HG02938 (cell line): ENCODE measurements around the gene ZNF394.
"Not testable (repeated sequence)": the region's sequence is repeated elsewhere in the genome, so short reads cannot be mapped to it uniquely, and the experiment has no call there.

Source experiments
- ATAC-seq: cut with Tn5 transposase; IDR thresholded peaks from one replicate; pipeline ENCODE4 v1.9.1; 2021; ENCODE audit warnings: mild to moderate bottlenecking, moderate library complexity; ENCODE audit not compliant: unreplicated experiment

The ZNF394 gene

GRCh38 chr7:99499721-99500636 lies at the start of gene ZNF394:
TSS of gene ZNF394 (minus strand) at chr7:99500281. CDS start at chr7:99500093, 188 bp downstream.
- ATAC-seq: no peak

DNA sequence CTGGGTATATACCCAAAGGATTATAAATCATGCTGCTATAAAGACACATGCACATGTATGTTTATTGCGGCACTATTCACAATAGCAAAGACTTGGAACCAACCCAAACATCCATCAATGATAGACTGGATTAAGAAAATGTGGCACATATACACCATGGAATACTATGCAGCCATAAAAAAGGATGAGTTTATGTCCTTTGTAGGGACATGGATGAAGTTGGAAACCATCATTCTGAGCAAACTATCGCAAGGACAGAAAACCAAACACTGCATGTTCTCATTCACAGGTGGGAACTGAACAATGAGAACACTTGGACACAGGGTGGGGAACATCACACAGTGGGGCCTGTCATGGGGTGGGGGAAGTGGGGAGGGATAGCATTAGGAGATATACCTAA lies 49.5 kb upstream of the ZNF394 start:
- ATAC-seq: not testable (repeated sequence)

DNA sequence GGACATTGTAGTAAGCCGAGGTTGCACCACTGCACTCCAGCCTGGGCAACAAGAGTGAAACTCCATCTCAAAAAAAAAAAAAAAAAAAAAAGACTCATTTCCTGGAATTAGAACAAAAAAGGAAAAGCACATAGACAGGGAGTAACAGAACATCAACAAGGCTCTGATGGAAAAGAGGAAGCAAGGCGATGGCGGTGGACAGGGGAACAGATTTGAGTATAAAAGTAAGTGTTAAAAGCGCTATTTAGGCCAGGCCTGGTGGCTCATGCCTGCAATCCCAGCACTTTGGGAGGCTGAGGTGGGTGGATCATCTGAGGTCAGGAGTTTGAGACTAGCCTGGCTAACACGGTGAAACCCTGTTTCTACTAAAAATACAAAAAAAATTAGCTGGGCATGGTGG lies 45.2 kb upstream of the ZNF394 start:
- ATAC-seq: not testable (repeated sequence)

DNA sequence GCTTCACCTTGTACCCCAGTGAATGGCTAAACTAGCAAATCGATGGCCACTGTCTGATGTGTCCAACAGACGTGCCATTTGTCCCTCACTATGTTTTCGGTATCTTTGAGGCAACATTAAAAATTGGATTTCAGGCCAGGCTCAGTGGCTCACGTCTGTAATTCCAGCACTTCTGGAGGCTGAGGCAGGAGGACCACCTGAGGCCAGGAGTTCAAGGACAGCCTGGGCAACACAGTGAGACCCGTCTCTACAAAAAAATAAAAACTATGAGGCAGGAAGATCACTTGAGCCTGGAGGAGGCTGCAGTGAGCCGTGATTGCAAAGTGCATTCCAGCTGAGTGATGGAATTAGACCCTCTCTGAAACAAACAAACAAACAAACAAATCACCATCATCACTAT lies 43.8 kb upstream of the ZNF394 start:
- ATAC-seq: no peak

GRCh38 chr7:99543081-99543671 lies 43.1 kb upstream of the ZNF394 start:
- no peak for ATAC-seq

DNA sequence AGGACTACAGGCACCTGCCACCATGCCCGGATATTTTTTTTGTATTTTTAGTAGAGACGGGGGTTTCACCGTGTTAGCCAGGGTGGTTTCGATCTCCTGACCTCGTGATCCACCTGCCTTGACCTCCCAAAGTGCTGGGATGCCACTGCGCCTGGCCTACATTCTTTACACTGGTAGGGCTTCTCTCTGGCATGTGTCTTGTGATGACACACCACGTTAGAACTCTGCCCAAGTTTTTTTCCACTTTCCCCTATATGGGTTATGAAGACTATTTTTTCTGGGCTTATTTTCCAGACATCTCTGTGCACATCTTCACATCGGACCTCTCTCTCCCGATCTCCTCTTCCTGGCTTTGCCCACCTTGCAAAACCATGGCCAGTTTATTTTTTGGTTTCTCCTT lies 41.1 kb upstream of the ZNF394 start:
- ATAC-seq: no peak

- no peak for ATAC-seq
Measured at GRCh38 chr7:99540542-99540941, 40.5 kb upstream of the ZNF394 start.

DNA sequence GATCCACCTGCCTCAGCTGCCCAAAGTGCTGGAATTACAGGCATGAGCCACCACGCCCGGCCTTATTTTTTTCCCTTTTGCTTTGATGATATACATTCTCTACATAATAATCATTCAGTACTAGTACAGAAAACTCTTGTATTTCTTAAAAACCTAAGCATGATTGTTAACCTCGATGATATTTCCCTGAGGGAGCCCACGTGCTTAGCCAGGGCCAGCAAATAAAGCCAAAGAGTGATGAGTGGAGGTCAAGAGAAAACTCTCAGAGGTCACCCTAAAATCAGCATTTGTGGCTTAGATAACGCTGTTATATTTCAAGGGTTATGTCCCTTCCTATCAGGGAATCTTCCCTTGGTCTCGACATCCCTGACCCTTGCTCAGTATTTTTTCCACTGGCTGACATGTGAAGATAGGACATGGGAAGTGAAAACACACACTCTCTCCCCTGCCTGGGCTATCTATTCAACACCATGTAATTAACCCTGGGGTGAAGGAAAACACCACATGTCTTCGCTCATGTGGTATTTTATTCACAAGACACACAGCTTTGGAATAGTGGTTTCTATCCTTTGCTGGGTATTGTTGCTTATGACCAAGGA lies 39.2 kb upstream of the ZNF394 start:
- no peak for ATAC-seq

DNA sequence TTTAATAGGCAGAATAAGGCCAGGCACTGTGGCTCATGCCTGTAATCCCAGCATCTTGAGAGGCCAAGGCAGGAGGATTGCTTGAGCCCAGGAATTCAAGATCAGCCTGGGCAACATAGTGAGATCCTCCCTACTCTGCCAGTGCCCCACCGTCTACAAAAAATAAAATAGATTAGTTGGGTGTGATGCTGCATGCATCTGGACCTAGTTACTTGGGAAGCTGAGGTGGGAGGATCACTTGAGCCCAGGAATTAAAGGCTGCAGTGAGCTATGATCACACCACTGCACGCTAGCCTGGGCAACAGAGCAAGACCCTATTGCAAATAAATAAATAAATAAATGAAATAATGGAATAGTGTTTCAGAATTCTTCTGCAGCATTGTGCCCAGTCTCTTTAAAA lies 35.6 kb upstream of the ZNF394 start:
- ATAC-seq: no peak

- no peak for ATAC-seq
Measured at GRCh38 chr7:99531354-99531765, 31.3 kb upstream of the ZNF394 start.

GRCh38 chr7:99525713-99526440 lies 25.8 kb upstream of the ZNF394 start:
- no peak for ATAC-seq

- no peak for ATAC-seq
Measured at GRCh38 chr7:99521399-99521798, 21.3 kb upstream of the ZNF394 start.

DNA sequence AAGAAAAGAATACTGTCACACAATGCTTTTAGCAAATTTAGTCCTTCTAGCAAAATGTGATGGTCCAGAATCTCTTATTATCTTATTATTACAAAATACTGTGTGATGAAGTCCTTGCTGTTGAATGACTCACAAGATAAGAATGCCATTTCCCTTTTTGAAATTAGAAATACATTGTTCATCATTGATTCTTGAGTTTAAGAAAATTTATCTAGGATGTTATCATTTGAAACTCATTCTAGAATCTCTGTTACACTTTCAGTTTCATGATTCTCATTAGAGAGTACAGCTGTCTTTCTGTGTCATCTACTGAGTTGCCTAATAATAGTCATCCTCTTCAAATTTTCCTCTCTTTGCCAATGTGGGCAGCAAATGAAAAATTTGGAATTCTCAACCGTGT lies 14.0 kb upstream of the ZNF394 start:
- no peak for ATAC-seq

GRCh38 chr7:99505324-99505662 lies 5.2 kb upstream of the ZNF394 start:
- no peak for ATAC-seq

DNA sequence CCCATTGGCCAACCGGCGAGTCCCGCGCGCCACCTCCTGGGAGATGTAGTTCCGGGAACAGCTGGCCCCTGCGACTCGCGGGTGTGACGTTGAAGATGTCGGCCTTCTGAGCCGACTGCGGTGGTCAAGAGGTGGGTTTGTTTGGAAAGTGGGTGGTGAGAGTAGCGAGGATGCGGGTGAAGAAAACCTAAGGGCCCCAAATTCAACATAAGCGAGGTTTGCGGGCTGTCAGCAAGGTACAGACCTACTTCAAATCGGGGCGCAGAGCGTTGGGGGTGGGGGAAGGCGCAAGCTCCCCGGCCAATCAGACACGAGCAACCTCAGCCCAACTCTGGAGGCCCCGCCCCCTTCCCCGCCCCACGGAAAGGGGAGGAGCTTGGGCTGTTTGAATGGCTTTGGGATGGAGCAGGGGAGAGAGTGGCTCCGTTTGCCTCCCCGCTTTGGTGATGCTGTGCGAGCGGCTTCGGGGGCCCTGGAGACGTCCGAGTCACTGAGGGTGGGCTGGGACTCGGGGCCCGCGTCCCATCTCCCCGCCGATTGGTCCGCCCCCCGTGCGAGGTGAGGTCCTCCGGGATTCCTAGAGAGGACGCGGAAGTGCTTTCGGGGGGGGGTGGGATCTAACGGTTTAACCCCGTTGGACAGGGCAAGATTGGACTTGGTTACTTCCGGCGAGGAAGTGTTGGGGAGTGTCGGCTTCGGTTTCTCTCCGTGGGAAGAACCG lies 4.7 kb upstream of the ZNF394 start, which contains the start of gene ZKSCAN5:
TSS of gene ZKSCAN5 (plus strand) at position 60 of the 721 bp plus-strand sequence. CDS start 1,383 bp downstream, outside the sequence.
- peak; percentile 81 for ATAC-seq

GRCh38 chr7:99504281-99504602 lies 4.2 kb upstream of the ZNF394 start:
- no peak for ATAC-seq

- ATAC-seq: not testable (repeated sequence)
Measured at GRCh38 chr7:99501236-99501635, 1.2 kb upstream of the ZNF394 start.

GRCh38 chr7:99500637-99501009 lies 542 bp upstream of the ZNF394 start:
- no peak for ATAC-seq

DNA sequence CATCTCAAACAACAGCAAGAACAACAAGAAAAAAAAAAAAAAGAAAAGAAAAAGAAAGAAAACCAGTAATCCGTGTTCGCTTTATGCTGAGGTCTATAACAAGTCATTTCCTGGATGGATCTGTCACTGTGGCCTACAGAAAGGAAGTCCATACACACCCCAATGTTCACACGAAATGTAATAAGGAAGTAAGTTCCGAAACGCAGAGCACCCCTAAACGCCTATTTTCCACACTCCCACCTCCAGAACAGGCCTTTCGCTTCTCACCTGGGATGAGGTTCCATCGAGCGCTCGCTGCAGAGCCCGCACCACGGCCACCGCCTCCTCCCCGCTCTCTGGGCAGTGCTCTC lies 735 bp downstream of the ZNF394 start:
- ATAC-seq: no peak

DNA sequence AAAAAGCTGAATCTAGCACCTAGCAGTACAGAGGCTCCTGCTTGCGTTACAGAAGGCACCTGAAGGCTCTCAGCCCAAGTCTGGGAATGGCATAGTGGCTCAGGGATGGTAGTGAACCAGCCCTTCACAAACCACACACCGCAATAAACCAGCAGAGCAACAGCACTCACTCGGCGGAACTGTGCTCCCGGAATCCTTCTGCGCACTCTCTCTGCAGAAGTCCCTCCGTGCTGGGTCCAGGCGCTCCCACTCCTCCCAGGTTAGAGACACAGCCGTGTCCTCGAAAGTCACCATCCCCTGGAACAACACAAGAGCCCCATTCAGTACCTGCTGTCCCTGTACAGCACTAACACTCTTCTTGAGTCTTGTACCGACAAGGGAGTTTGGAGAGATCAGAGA lies 1.5 kb downstream of the ZNF394 start:
- ATAC-seq: no peak
